OCI-LY3 (cell line): ENCODE measurements around the gene AK4.

ENCODE experiments used
- CTCF ChIP-seq: fragments of 200-600, 300-600 bp; sonication (generic); IDR thresholded peaks from 2 replicates; pipeline ENCODE4 v1.5.1; 2014; ENCODE audit warnings: antibody characterized with exemption, low read length, low read depth
- EZH2phosphoT487 ChIP-seq: fragments of 200-600 bp; shearing (Covaris generic); IDR thresholded peaks from 2 replicates; pipeline ENCODE4 v1.6.1; 2018; ENCODE audit warnings: antibody characterized with exemption, mixed run types, low read depth

DNA sequence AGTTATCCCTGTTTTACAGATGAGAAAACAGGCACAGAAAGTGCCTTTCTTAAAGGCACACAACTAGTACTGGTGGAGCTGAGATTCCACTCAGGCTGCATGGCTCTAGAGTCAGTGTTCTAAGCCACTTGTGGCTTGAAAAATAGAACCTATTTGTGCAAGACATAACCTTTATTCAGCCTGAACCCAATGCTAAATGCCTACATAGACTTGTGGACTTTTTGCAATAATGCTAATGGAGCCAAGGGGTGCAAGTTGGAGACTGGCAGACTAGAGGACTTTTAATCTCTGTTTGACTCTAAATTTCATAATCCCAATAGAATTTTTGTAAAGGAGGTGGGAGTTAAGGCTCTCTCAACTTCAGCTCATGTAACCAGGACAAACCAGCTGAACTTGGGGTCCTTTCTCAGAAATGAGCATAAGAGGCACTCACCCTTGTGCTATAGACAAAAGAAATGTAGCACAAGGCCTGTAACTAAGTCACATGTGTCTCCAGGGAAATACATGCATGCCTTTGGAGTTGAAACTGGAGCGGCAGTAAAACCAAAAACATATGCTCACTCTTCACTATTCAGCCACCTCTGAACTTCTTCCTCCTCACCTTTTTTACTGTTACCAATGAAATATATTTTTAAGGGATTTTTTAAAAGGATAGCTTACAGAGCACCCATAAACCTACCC, 43.0 kb upstream of the AK4 start:
- TF ChIP-seq CTCF (no peak), EZH2phosphoT487 (no peak)
